Cardiac muscle cell (in vitro differentiated cells and primary cell): Measurements from ENCODE around the gene TUT1. TPM values are rescaled to one million over a fixed set of nuclear protein-coding genes. Genes with fewer than 3 reads are reported as not detected.

Experiments
- DNase-seq, 2 donors: peaks; one replicate each; pipeline versions ENCODE4 v3.0.0 to v3.0.0-alpha.2; 2010 to 2017; ENCODE audit warnings: low read depth in 1 of 2, low spot score in 1 of 2
- H3K27ac ChIP-seq: fragments of 200-600 bp; sonication (generic); 2 replicates; pipeline ENCODE4 v1.5.1; 2016
- H3K27me3 ChIP-seq: fragments of 200-600 bp; sonication (generic); 2 replicates; pipeline ENCODE4 v1.6.0; 2016; ENCODE audit warnings: control low read depth
- H3K36me3 ChIP-seq: fragments of 200-600 bp; sonication (generic); 2 replicates; pipeline ENCODE4 v1.5.1; 2016; ENCODE audit warnings: control low read depth
- H3K4me1 ChIP-seq: fragments of 200-600 bp; sonication (generic); 2 replicates; pipeline ENCODE4 v1.8.1; 2017; ENCODE audit warnings: low read depth, mild to moderate bottlenecking, mixed run types
- H3K4me3 ChIP-seq: fragments of 200-600 bp; sonication (generic); 2 replicates; pipeline ENCODE4 v1.5.1; 2016; ENCODE audit warnings: mild to moderate bottlenecking
- H3K9me3 ChIP-seq: fragments of 200-600 bp; sonication (generic); 2 replicates; pipeline ENCODE4 v1.5.1; 2017; ENCODE audit warnings: low read depth, mild to moderate bottlenecking, control low read depth
- polyA plus RNA-seq: library from polyadenylated mRNA; unstranded; fragments of >200 nt; fragmentation: Nextera tagmentation; extraction: Ambion mirVana; gene quantifications from 2 replicates; pipeline ENCODE4 v1.2.1, GENCODE V29; 2016
- total RNA-seq: library from RNA; depleted of rRNA; stranded (reverse); fragments of >200 nt; gene quantifications from 2 replicates; pipeline ENCODE4 v1.2.3, GENCODE V29; 2016
- TF ChIP-seq, protein P1 (sequence below): IDR thresholded peaks from 2 replicates; pipeline ENCODE4 v1.5.1; 2012; ENCODE audit warnings: low read depth, mild to moderate bottlenecking, low read length

The TUT1 gene
- total and polyA plus RNA-seq, 2 experiments from 2014 or later = 18.7 to 29.1 TPM

DNA sequence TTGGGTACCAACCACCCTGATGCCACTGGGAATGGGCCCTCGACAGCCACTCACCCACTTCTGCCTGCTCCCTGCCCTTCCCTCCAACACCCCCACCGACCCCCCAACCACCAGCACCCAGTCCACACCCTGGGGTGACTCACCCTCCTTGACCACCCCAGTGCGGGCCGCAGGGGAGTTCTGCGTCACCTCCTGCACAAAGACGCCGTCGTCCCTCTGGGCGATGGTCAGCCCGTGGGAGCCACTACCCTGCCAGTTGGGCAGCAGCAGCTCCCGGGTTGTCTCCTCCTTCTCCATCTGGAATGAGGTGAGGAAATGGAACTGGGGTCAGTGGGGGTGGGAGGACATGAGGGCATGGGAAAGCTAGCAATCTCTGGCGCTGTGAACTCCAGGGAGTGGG, 55.5 kb downstream of the TUT1 start:
- TF ChIP-seq, protein P1, sequence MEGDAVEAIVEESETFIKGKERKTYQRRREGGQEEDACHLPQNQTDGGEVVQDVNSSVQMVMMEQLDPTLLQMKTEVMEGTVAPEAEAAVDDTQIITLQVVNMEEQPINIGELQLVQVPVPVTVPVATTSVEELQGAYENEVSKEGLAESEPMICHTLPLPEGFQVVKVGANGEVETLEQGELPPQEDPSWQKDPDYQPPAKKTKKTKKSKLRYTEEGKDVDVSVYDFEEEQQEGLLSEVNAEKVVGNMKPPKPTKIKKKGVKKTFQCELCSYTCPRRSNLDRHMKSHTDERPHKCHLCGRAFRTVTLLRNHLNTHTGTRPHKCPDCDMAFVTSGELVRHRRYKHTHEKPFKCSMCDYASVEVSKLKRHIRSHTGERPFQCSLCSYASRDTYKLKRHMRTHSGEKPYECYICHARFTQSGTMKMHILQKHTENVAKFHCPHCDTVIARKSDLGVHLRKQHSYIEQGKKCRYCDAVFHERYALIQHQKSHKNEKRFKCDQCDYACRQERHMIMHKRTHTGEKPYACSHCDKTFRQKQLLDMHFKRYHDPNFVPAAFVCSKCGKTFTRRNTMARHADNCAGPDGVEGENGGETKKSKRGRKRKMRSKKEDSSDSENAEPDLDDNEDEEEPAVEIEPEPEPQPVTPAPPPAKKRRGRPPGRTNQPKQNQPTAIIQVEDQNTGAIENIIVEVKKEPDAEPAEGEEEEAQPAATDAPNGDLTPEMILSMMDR = no peak
- Histone ChIP-seq H3K27me3 (no peaks in the 10 kb centered on the region), H3K4me1 (peaks cover 9% of the 10 kb centered on the region), H3K27ac (no peak overlapping the region), H3K4me3 (no peak overlapping the region), H3K36me3 (peaks cover 19% of the 10 kb centered on the region), H3K9me3 (no peaks in the 10 kb centered on the region)
- DNase-seq = no peak

DNA sequence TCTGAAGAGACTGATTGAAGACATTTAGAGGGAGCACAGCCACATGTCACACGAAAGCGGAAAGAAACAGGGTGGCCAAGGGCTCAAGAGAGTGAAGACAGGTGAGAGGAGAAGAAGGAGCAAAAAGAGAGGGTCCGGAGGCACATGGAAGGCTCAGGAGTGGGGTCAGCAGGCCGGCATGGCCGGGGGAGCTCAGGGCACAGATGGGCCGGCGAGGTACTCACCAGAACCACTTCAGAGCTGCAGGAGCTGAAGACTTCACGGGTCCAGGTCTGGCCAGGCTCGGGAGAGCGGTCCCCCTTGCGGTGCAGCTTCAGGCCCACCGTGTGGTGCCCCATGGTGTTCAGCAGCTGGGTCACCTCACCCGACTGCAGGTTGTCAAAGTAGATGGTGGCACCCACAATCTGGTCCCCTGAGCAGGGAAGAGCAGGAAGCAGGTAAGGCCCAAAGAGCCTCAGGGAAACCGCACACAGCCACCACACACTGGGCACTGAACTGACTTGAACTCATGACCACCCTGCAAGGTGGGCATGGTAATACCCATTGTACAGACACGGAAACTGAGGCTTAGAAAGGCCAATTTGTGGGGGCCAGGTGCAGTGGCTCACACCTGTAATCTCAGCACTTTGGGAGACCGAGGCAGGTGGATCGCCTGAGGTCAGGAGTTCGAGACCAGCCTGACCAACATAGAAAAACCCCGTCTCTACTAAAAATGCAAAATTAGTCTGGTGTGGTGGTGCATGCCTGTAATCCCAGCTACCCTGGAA, 56.4 kb downstream of the TUT1 start:
- H3K4me3 ChIP-seq = no peak overlapping the region
- DNase-seq = no peak
- no peak overlapping the region for H3K27ac ChIP-seq
- TF ChIP-seq, protein P1 = no peak
- peaks cover 19% of the 10 kb centered on the region for H3K36me3 ChIP-seq
- no peaks in the 10 kb centered on the region for H3K27me3 ChIP-seq
- peaks cover 9% of the 10 kb centered on the region for H3K4me1 ChIP-seq
- no peaks in the 10 kb centered on the region for H3K9me3 ChIP-seq

DNA sequence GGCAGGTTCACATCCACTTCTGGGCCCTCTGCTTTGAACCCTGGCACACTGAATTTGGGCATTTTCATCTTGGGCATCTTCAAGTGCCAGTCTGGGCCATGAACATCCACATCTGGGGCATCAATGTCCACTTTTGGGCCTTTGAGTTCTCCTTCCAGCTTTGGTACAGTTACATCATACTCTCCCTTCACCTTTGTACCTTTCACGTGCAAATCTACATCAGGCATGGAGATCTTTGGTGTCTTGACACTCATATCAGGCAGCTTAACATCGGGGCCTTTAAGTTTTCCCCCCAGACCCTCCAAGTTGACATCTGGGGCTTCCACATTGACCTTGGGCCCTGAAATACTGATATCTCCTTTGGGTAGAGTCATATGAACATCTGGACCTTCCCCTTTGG, 59.2 kb downstream of the TUT1 start:
- Histone ChIP-seq H3K27me3 (no peaks in the 10 kb centered on the region), H3K4me1 (no peaks in the 10 kb centered on the region), H3K9me3 (no peaks in the 10 kb centered on the region), H3K36me3 (peaks cover 19% of the 10 kb centered on the region), H3K27ac (no peak overlapping the region), H3K4me3 (no peak overlapping the region)
- TF ChIP-seq, protein P1 = no peak
- DNase-seq = no peak

Other genes with a start within 250 kb of the TUT1 start
- not detected in 2 replicates for gene SCGB1A1, start 172.5 kb downstream of the TUT1 start, total RNA-seq
- gene SCGB1A1, start 172.5 kb downstream of the TUT1 start, polyA plus RNA-seq = not detected in 2 replicates
- gene AHNAK, start 44.7 kb downstream of the TUT1 start, total RNA-seq = 50.1 and 77.1 TPM in 2 replicates
- gene AHNAK, start 44.7 kb downstream of the TUT1 start, polyA plus RNA-seq = 10.9 and 13.4 TPM in 2 replicates
- 1,990 and 2,091 TPM in 2 replicates for gene EEF1G, start 17.6 kb downstream of the TUT1 start, total RNA-seq
- 769 and 853 TPM in 2 replicates for gene EEF1G, start 17.6 kb downstream of the TUT1 start, polyA plus RNA-seq
- 101 and 108 TPM in 2 replicates for gene MTA2, start 10.3 kb upstream of the TUT1 start, total RNA-seq
- 22.9 and 31.9 TPM in 2 replicates for gene MTA2, start 10.3 kb upstream of the TUT1 start, polyA plus RNA-seq
- 21.1 and 42.8 TPM in 2 replicates for gene EML3, start 21.3 kb upstream of the TUT1 start, total RNA-seq
- gene EML3, start 21.3 kb upstream of the TUT1 start, polyA plus RNA-seq = 32.0 and 38.4 TPM in 2 replicates
- 3.3 and 3.5 TPM in 2 replicates for gene ROM1, start 21.7 kb upstream of the TUT1 start, total RNA-seq
- 6.9 and 7.9 TPM in 2 replicates for gene ROM1, start 21.7 kb upstream of the TUT1 start, polyA plus RNA-seq
- gene B3GAT3, start 30.5 kb upstream of the TUT1 start, total RNA-seq = 46.4 and 52.0 TPM in 2 replicates
- gene B3GAT3, start 30.5 kb upstream of the TUT1 start, polyA plus RNA-seq = 53.0 and 64.9 TPM in 2 replicates
- gene GANAB, start 55.1 kb upstream of the TUT1 start, total RNA-seq = 110 TPM in 2 replicates
- 143 and 151 TPM in 2 replicates for gene GANAB, start 55.1 kb upstream of the TUT1 start, polyA plus RNA-seq
- 33.9 and 36.3 TPM in 2 replicates for gene INTS5, start 61.8 kb upstream of the TUT1 start, total RNA-seq
- gene INTS5, start 61.8 kb upstream of the TUT1 start, polyA plus RNA-seq = 32.2 and 40.1 TPM in 2 replicates
- 136 and 141 TPM in 2 replicates for gene C11orf98, start 73.7 kb upstream of the TUT1 start, total RNA-seq
- gene C11orf98, start 73.7 kb upstream of the TUT1 start, polyA plus RNA-seq = 115 and 136 TPM in 2 replicates
- 3.8 and 11.0 TPM in 2 replicates for gene CSKMT, start 73.8 kb upstream of the TUT1 start, total RNA-seq
- gene CSKMT, start 73.8 kb upstream of the TUT1 start, polyA plus RNA-seq = 14.1 and 25.1 TPM in 2 replicates
- 13.0 and 18.8 TPM in 2 replicates for gene UQCC3, start 80.2 kb upstream of the TUT1 start, total RNA-seq
- 32.3 and 33.5 TPM in 2 replicates for gene UQCC3, start 80.2 kb upstream of the TUT1 start, polyA plus RNA-seq
- gene LBHD1, start 80.7 kb upstream of the TUT1 start, total RNA-seq = 11.1 and 11.6 TPM in 2 replicates
- 10.1 and 11.7 TPM in 2 replicates for gene LBHD1, start 80.7 kb upstream of the TUT1 start, polyA plus RNA-seq
- gene UBXN1, start 87.5 kb upstream of the TUT1 start, total RNA-seq = 235 and 302 TPM in 2 replicates
- 109 and 111 TPM in 2 replicates for gene UBXN1, start 87.5 kb upstream of the TUT1 start, polyA plus RNA-seq
- gene LRRN4CL, start 98.0 kb upstream of the TUT1 start, total RNA-seq = 0.81 and 1.9 TPM in 2 replicates
- gene LRRN4CL, start 98.0 kb upstream of the TUT1 start, polyA plus RNA-seq = 0.24 TPM in 1 of 2 replicates, not detected in the other
- 70.3 and 73.8 TPM in 2 replicates for gene BSCL2, start 115.9 kb upstream of the TUT1 start, total RNA-seq
- gene BSCL2, start 115.9 kb upstream of the TUT1 start, polyA plus RNA-seq = 73.7 and 79.2 TPM in 2 replicates
- 0.67 TPM in 1 of 2 replicates, not detected in the other for gene GNG3, start 116.2 kb upstream of the TUT1 start, total RNA-seq
- gene GNG3, start 116.2 kb upstream of the TUT1 start, polyA plus RNA-seq = 2.6 and 3.0 TPM in 2 replicates
- 13.7 and 20.0 TPM in 2 replicates for gene HNRNPUL2, start 135.9 kb upstream of the TUT1 start, total RNA-seq
- 2.9 and 3.2 TPM in 2 replicates for gene HNRNPUL2, start 135.9 kb upstream of the TUT1 start, polyA plus RNA-seq
- gene TTC9C, start 137.0 kb upstream of the TUT1 start, total RNA-seq = 36.3 and 37.3 TPM in 2 replicates
- gene TTC9C, start 137.0 kb upstream of the TUT1 start, polyA plus RNA-seq = 39.0 and 45.1 TPM in 2 replicates
- 12.5 and 14.3 TPM in 2 replicates for gene ZBTB3, start 162.6 kb upstream of the TUT1 start, total RNA-seq
- 10.4 and 10.8 TPM in 2 replicates for gene ZBTB3, start 162.6 kb upstream of the TUT1 start, polyA plus RNA-seq
- 67.2 and 101 TPM in 2 replicates for gene POLR2G, start 170.1 kb upstream of the TUT1 start, total RNA-seq
- gene POLR2G, start 170.1 kb upstream of the TUT1 start, polyA plus RNA-seq = 195 and 219 TPM in 2 replicates
- gene TAF6L, start 179.9 kb upstream of the TUT1 start, total RNA-seq = 33.1 and 38.8 TPM in 2 replicates
- gene TAF6L, start 179.9 kb upstream of the TUT1 start, polyA plus RNA-seq = 46.3 and 56.3 TPM in 2 replicates
- 34.2 and 55.2 TPM in 2 replicates for gene TMEM179B, start 195.9 kb upstream of the TUT1 start, total RNA-seq
- 78.6 and 81.8 TPM in 2 replicates for gene TMEM179B, start 195.9 kb upstream of the TUT1 start, polyA plus RNA-seq
- 87.1 and 88.9 TPM in 2 replicates for gene TMEM223, start 200.5 kb upstream of the TUT1 start, total RNA-seq
- 92.4 and 102 TPM in 2 replicates for gene TMEM223, start 200.5 kb upstream of the TUT1 start, polyA plus RNA-seq
- gene NXF1, start 213.9 kb upstream of the TUT1 start, total RNA-seq = 52.8 and 60.7 TPM in 2 replicates
- gene NXF1, start 213.9 kb upstream of the TUT1 start, polyA plus RNA-seq = 96.7 and 127 TPM in 2 replicates
- 38.5 and 45.2 TPM in 2 replicates for gene STX5, start 240.5 kb upstream of the TUT1 start, total RNA-seq
- 49.4 and 53.6 TPM in 2 replicates for gene STX5, start 240.5 kb upstream of the TUT1 start, polyA plus RNA-seq
- gene TEX54, start 241.3 kb upstream of the TUT1 start, total RNA-seq = not detected in 2 replicates
- 3.0 and 4.8 TPM in 2 replicates for gene TEX54, start 241.3 kb upstream of the TUT1 start, polyA plus RNA-seq
- gene WDR74, start 248.1 kb upstream of the TUT1 start, total RNA-seq = 47.4 and 63.3 TPM in 2 replicates
- 42.1 and 52.8 TPM in 2 replicates for gene WDR74, start 248.1 kb upstream of the TUT1 start, polyA plus RNA-seq